ENCODE results near the gene ASIP. TPM values are rescaled to one million over a fixed set of nuclear protein-coding genes. Genes with fewer than 3 reads are reported as not detected.
"Not testable (repeated sequence)": the region's sequence is repeated elsewhere in the genome, so short reads cannot be mapped to it uniquely, and the experiment has no call there.

ASIP gene
- total and polyA plus RNA-seq, 3 donors from 2014 or later, result 0.65 to 2.1 TPM; not detected in 1

- no peak overlapping the region for H3K27ac ChIP-seq
- no peaks in the 10 kb centered on the region for H3K4me1 ChIP-seq
- no peak overlapping the region for H3K4me3 ChIP-seq
- H3K27me3 ChIP-seq, result no peaks in the 10 kb centered on the region
- DNase-seq, result no peak
- no peaks in the 10 kb centered on the region for H3K9me3 ChIP-seq
- WGBS, 2 donors, result 91 to 100% methylated on average over 3 of the region's 3 CpGs
- intact Hi-C loops (cut with DNase I; ENCODE audit: low total_unique reads), result no loop called here
- H3K36me3 ChIP-seq (ENCODE audit: low read depth, missing control alignments), result peaks cover 4% of the 10 kb centered on the region
- TF ChIP-seq CTCF (IDR thresholded peaks at IDR 0.05), result no peak
- TF ChIP-seq POLR2A (IDR thresholded peaks at IDR 0.05), result no peak
Measured at GRCh38 chr20:34281177-34281576, 40.0 kb downstream of the ASIP start.

DNA sequence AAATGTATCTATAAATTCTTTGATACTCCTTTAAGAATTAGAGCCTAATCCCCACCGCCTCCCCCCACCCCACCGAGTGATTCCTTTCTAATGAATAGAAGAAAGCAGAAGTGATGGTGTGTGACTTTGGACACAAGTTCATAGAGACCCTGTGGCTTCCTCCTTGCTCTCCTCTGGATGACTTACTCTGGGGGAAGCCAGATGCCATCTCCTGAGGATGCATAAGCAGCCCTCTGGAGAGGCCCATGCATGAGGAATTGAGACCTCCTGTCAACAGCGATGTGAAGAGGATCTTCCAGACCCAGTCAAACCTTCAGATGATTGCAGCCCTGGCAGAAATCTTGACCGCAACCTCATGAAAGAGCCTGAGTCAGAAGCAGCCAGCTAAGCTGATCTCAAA lies 40.8 kb downstream of the ASIP start:
- Histone ChIP-seq H3K4me3 (no peak overlapping the region), H3K27ac (no peak overlapping the region), H3K4me1 (no peaks in the 10 kb centered on the region), H3K36me3 (ENCODE audit: low read depth, missing control alignments) (peaks cover 4% of the 10 kb centered on the region), H3K9me3 (no peaks in the 10 kb centered on the region), H3K27me3 (no peaks in the 10 kb centered on the region)
- no peak for DNase-seq
- 91 to 93% methylated on average over 4 of the region's 4 CpGs for WGBS, 2 donors
- TF ChIP-seq CTCF (IDR thresholded peaks at IDR 0.05), result no peak
- no peak for TF ChIP-seq POLR2A (IDR thresholded peaks at IDR 0.05)
- intact Hi-C loops (cut with DNase I; ENCODE audit: low total_unique reads), result no loop called here

GRCh38 chr20:34283844-34284243 lies 42.6 kb downstream of the ASIP start:
- TF ChIP-seq POLR2A (IDR thresholded peaks at IDR 0.05), result no peak
- no peak for TF ChIP-seq CTCF (IDR thresholded peaks at IDR 0.05)
- Histone ChIP-seq H3K4me3 (no peak overlapping the region), H3K27me3 (no peaks in the 10 kb centered on the region), H3K27ac (no peak overlapping the region), H3K9me3 (no peaks in the 10 kb centered on the region), H3K4me1 (no peaks in the 10 kb centered on the region), H3K36me3 (ENCODE audit: low read depth, missing control alignments) (peaks cover 4% of the 10 kb centered on the region)
- no peak for DNase-seq
- intact Hi-C loops (cut with DNase I; ENCODE audit: low total_unique reads), result no loop called here
- WGBS, 2 donors, result 87 to 91% methylated on average over 1 of the region's 1 CpG

- Histone ChIP-seq H3K27me3 (no peaks in the 10 kb centered on the region), H3K36me3 (ENCODE audit: low read depth, missing control alignments) (peaks cover 4% of the 10 kb centered on the region), H3K4me1 (no peaks in the 10 kb centered on the region), H3K4me3 (no peak overlapping the region), H3K27ac (no peak overlapping the region), H3K9me3 (no peaks in the 10 kb centered on the region)
- no peak for DNase-seq
- no peak for TF ChIP-seq CTCF (IDR thresholded peaks at IDR 0.05)
- TF ChIP-seq POLR2A (IDR thresholded peaks at IDR 0.05), result no peak
- intact Hi-C loops (cut with DNase I; ENCODE audit: low total_unique reads), result no loop called here
- WGBS, 2 donors, result 93 to 96% methylated on average over 5 to 16 of the region's 16 CpGs
Measured at GRCh38 chr20:34285450-34285849, 44.2 kb downstream of the ASIP start.

DNA sequence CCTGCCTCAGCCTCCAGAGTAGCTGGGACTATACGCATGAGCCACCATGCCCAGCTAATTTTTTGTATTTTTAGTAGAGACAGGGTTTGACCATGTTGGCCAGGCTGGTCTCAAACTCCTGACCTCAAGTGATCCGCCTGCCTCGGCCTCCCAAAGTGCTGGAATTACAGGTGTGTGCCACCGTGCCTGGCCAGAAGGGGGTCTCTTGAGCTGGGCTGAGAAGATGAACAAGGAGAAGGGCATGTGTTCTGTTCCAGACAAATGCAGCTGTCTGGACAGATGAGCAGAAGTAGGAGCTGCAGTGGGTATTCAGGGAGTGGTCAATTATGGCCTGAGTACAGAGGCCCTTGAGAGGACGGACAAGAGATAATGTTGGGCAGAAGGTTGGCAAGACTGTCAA lies 46.3 kb downstream of the ASIP start:
- DNase-seq; H3K36me3 ChIP-seq (ENCODE audit: low read depth, missing control alignments); H3K4me3 ChIP-seq; H3K9me3 ChIP-seq; H3K4me1 ChIP-seq; intact Hi-C loops (cut with DNase I; ENCODE audit: low total_unique reads); H3K27ac ChIP-seq; H3K27me3 ChIP-seq: not testable (repeated sequence)
- WGBS, 2 donors, result 90 to 91% methylated on average over 5 of the region's 5 CpGs
